ENCODE data around the gene MYOCD. TPM values are rescaled to one million over a fixed set of nuclear protein-coding genes. Genes with fewer than 3 reads are reported as not detected.

MYOCD gene
- total and polyA plus RNA-seq, 4 donors: 0.73 to 6.1 (median 3.1) TPM

- DNase-seq (no peak), ATAC-seq (ENCODE audit: insufficient read depth, low FRiP score) (no peak)
- no peak for TF ChIP-seq CTCF (IDR thresholded peaks at IDR 0.05; ENCODE audit: control extremely low read depth, extremely low read depth)
- no peak overlapping the region for H3K9ac ChIP-seq (ENCODE audit: insufficient read depth in 1 of 2, low read length in 2 of 2)
- no peaks in the 10 kb centered on the region for H3K9me3 ChIP-seq (ENCODE audit: control insufficient read depth in 4 of 4, insufficient read depth in 3 of 4, low read length in 3 of 4)
- 60 to 85% methylated on average over 2 of the region's 2 CpGs for WGBS, 2 donors
- H3K4me1 ChIP-seq (ENCODE audit: control insufficient read depth in 5 of 5, insufficient read depth in 5 of 5, low read length in 5 of 5): no peaks in the 10 kb centered on the region
- H3K4me3 ChIP-seq: no peak overlapping the region
- H3K27ac ChIP-seq (ENCODE audit: low read depth in 1 of 2, low read length in 1 of 2): no peak overlapping the region
- peaks cover 0 to 8% (median 5%) of the 10 kb centered on the region in 3 donors for H3K27me3 ChIP-seq (ENCODE audit: control insufficient read depth in 3 of 3, insufficient read depth in 3 of 3, low read length in 2 of 3)
- no peaks in the 10 kb centered on the region for H3K36me3 ChIP-seq (ENCODE audit: control insufficient read depth in 4 of 4, insufficient read depth in 4 of 4, low read length in 4 of 4)
These were observed 9.3 kb upstream of the MYOCD start for GRCh38 chr17:12656354-12656753.

- Histone ChIP-seq H3K9ac (ENCODE audit: insufficient read depth in 1 of 2, low read length in 2 of 2) (no peak overlapping the region), H3K27ac (ENCODE audit: low read depth in 1 of 2, low read length in 1 of 2) (no peak overlapping the region), H3K9me3 (ENCODE audit: control insufficient read depth in 4 of 4, insufficient read depth in 3 of 4, low read length in 3 of 4) (peaks cover 0 to 3% (median 0%) of the 10 kb centered on the region in 4 donors), H3K27me3 (ENCODE audit: control insufficient read depth in 3 of 3, insufficient read depth in 3 of 3, low read length in 2 of 3) (peaks cover 3 to 35% (median 12%) of the 10 kb centered on the region in 3 donors), H3K36me3 (ENCODE audit: control insufficient read depth in 4 of 4, insufficient read depth in 4 of 4, low read length in 4 of 4) (no peaks in the 10 kb centered on the region), H3K4me1 (ENCODE audit: control insufficient read depth in 5 of 5, insufficient read depth in 5 of 5, low read length in 5 of 5) (peaks cover 0 to 4% (median 0%) of the 10 kb centered on the region in 5 donors), H3K4me3 (no peak overlapping the region)
- WGBS, 2 donors: 89 to 94% methylated on average over 1 of the region's 1 CpG
- DNase-seq (no peak), ATAC-seq (ENCODE audit: insufficient read depth, low FRiP score) (no peak)
- no peak for TF ChIP-seq CTCF (IDR thresholded peaks at IDR 0.05; ENCODE audit: control extremely low read depth, extremely low read depth)
These were observed 6.2 kb upstream of the MYOCD start for GRCh38 chr17:12659500-12659899.

GRCh38 chr17:12664252-12664651 lies 1.4 kb upstream of the MYOCD start:
- DNase-seq: no peak
- H3K9me3 ChIP-seq (ENCODE audit: control insufficient read depth in 4 of 4, insufficient read depth in 3 of 4, low read length in 3 of 4): peaks cover 0 to 3% (median 0%) of the 10 kb centered on the region in 4 donors
- H3K4me3 ChIP-seq: no peak overlapping the region
- no peak for ATAC-seq (ENCODE audit: insufficient read depth, low FRiP score)
- TF ChIP-seq CTCF (IDR thresholded peaks at IDR 0.05; ENCODE audit: control extremely low read depth, extremely low read depth): no peak
- peaks cover 3 to 56% (median 23%) of the 10 kb centered on the region in 3 donors for H3K27me3 ChIP-seq (ENCODE audit: control insufficient read depth in 3 of 3, insufficient read depth in 3 of 3, low read length in 2 of 3)
- H3K9ac ChIP-seq (ENCODE audit: insufficient read depth in 1 of 2, low read length in 2 of 2): no peak overlapping the region
- H3K27ac ChIP-seq (ENCODE audit: low read depth in 1 of 2, low read length in 1 of 2): no peak overlapping the region
- peaks cover 0 to 18% (median 4%) of the 10 kb centered on the region in 5 donors for H3K4me1 ChIP-seq (ENCODE audit: control insufficient read depth in 5 of 5, insufficient read depth in 5 of 5, low read length in 5 of 5)
- no peaks in the 10 kb centered on the region for H3K36me3 ChIP-seq (ENCODE audit: control insufficient read depth in 4 of 4, insufficient read depth in 4 of 4, low read length in 4 of 4)
- 60 to 77% methylated on average over 11 of the region's 11 CpGs for WGBS, 2 donors

GRCh38 chr17:12664894-12665262 lies 812 bp upstream of the MYOCD start:
- ATAC-seq (ENCODE audit: insufficient read depth, low FRiP score) (no peak), DNase-seq (no peak)
- no peak for TF ChIP-seq CTCF (IDR thresholded peaks at IDR 0.05; ENCODE audit: control extremely low read depth, extremely low read depth)
- Histone ChIP-seq H3K27me3 (ENCODE audit: control insufficient read depth in 3 of 3, insufficient read depth in 3 of 3, low read length in 2 of 3) (peaks cover 3 to 54% (median 21%) of the 10 kb centered on the region in 3 donors), H3K36me3 (ENCODE audit: control insufficient read depth in 4 of 4, insufficient read depth in 4 of 4, low read length in 4 of 4) (no peaks in the 10 kb centered on the region), H3K4me1 (ENCODE audit: control insufficient read depth in 5 of 5, insufficient read depth in 5 of 5, low read length in 5 of 5) (peaks cover 0 to 18% (median 4%) of the 10 kb centered on the region in 5 donors), H3K4me3 (no peak overlapping the region), H3K27ac (ENCODE audit: low read depth in 1 of 2, low read length in 1 of 2) (peak overlapping the region in 1 of 2 donors; percentile 89), H3K9me3 (ENCODE audit: control insufficient read depth in 4 of 4, insufficient read depth in 3 of 4, low read length in 3 of 4) (peaks cover 0 to 3% (median 0%) of the 10 kb centered on the region in 4 donors), H3K9ac (ENCODE audit: insufficient read depth in 1 of 2, low read length in 2 of 2) (peak overlapping the region in 1 of 2 donors; percentile 63)
- 10% methylated on average over 11 of the region's 11 CpGs for WGBS, 2 donors
